GM18951 (cell line): Measurements from ENCODE around the gene LRP1-AS.

Source experiments
- POLR2A ChIP-seq: IDR thresholded peaks from 4 replicates; pipeline ENCODE4 v1.6.1; 2011; ENCODE audit warnings: mild to moderate bottlenecking; ENCODE audit not compliant: insufficient read length, insufficient read depth; ENCODE audit errors: extremely low read depth
- in situ Hi-C: fragments of 300-500 bp; cut with MboI; formaldehyde crosslinking; loops from one replicate; pipeline ENCODE4 v1.12.0; 2022; ENCODE audit warnings: low sequenced_read_pairs, mixed read lengths, inconsistent platforms; ENCODE audit not compliant: unreplicated experiment

LRP1-AS gene

DNA sequence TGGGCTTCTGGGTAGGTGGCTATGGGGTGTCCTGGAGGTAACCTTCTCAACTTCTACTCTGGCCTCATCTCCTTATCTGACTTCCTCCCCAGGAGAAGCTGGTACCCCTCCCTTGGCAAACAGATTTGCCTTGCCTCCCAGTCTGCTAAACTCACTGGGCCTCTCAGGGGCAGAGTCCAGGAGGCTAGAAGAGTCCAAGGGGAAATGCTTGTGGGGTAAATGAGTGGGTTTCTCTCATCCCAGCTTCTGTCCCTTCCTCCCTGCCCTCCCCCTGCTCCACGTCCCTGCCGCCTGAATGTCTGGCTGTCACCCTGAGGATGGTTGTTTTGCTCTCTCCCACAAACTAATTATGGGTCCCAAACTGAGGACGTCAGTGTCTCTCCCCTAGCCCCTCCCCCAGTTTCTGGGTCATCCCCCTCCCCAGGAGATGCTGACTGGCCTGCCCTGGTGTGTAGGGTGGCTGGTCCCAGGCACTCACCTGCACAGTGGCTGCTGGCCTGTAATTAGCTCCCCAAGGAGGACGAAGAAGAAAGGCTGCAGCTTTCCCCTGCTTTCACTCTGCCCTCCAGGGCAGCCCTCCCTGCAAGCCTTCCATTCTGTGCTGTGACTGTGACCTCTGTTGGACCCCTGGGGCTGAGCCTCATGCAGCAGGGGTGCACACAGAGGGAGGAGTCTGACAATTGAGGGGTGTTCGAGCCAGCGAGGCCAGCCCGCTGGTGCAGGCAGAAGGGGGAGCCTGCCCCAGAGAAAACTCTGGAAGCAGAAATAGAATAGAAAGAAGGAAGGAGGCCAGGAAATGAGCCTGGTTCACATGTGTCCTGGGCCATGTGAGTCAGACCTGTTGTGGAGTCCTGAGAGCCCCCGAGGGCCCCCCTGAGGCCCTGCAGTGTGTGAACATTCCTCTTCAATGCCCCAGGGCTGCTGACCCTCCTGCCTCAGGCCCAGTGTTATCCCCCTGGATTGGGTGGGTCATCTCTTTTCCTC lies at the start of gene LRP1-AS:
Gene LRP1-AS (minus strand): TSS at position 659 of the 984 bp plus-strand sequence.
- in situ Hi-C loops = no loop called here
- no peak for TF ChIP-seq POLR2A

DNA sequence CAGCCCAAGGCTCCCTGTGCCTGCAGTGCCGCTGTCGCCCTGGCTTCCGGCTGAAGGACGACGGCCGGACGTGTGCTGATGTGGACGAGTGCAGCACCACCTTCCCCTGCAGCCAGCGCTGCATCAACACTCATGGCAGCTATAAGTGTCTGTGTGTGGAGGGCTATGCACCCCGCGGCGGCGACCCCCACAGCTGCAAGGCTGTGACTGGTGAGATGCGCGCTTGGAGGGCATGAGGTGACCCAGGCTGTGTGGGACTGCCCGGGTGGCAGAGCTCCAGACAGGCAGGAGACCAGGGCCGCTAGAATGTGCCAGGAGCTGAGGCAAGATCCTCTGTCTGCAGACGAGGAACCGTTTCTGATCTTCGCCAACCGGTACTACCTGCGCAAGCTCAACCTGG lies 49.5 kb upstream of the LRP1-AS start:
- TF ChIP-seq POLR2A = no peak
- in situ Hi-C loops = no loop called here

DNA sequence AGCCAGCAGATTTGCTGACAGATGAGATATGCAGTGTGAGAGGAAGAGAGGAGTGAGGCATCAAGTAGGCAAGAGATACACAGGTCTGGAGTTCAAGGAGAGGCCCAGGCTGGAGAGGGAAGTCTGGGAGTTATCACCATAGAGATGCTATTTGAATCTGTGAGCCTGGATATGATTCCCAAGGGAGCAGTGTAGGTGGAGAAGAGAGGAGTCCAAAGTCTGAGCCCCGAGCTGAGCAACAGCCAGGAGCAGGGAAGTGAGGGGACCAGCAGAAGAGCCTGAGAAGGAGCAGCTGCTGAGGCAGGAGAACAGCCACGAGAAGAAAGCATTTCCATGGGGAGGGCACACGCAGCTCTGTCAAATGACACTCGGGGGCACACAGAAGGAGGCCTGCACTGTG lies 49.0 kb upstream of the LRP1-AS start:
- no peak for TF ChIP-seq POLR2A
- in situ Hi-C loops = no loop called here

DNA sequence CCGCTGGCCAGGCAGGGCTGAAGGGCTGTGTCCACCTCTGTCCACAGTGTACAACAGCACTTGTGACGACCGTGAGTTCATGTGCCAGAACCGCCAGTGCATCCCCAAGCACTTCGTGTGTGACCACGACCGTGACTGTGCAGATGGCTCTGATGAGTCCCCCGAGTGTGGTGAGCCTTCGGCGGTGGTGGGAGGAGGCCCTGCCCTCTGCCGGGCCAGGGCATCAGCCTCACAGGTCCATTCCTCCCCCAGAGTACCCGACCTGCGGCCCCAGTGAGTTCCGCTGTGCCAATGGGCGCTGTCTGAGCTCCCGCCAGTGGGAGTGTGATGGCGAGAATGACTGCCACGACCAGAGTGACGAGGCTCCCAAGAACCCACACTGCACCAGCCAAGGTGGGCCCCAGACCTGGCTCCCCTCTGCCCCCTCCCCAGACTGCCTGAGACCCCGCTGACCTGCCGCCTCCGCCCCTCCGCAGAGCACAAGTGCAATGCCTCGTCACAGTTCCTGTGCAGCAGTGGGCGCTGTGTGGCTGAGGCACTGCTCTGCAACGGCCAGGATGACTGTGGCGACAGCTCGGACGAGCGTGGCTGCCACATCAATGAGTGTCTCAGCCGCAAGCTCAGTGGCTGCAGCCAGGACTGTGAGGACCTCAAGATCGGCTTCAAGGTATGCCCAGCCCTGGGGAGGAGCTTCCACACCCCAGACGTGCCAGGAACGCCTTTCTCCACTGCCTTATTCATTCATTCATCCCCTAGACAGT lies 48.4 kb upstream of the LRP1-AS start:
- in situ Hi-C loops = no loop called here
- TF ChIP-seq POLR2A = no peak

DNA sequence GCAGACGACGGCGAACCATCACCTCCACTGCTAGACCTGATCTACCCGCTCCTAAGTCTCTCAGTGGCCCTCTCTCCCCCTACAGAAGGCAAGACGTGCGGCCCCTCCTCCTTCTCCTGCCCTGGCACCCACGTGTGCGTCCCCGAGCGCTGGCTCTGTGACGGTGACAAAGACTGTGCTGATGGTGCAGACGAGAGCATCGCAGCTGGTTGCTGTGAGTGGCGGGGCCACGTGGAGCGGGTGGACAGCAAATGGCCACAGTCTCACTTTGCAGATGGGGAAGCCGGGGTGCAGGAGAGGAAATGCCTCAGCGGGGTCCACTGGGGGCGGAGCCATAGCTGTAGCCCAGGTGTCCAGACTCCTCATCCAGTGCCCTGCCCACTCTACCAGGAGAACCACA lies 47.8 kb upstream of the LRP1-AS start:
- in situ Hi-C loops = no loop called here
- TF ChIP-seq POLR2A = no peak

DNA sequence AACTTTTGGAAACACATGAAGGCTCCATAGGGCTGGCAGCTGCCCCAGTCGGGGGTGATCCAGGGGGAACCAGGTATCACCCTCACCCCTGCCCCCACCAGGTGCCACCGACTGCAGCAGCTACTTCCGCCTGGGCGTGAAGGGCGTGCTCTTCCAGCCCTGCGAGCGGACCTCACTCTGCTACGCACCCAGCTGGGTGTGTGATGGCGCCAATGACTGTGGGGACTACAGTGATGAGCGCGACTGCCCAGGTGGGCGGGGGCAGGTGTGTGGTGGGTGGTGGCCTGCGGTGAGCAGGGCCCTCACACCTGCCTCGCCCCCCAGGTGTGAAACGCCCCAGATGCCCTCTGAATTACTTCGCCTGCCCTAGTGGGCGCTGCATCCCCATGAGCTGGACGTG lies 46.8 kb upstream of the LRP1-AS start:
- in situ Hi-C loops = no loop called here
- TF ChIP-seq POLR2A = no peak

DNA sequence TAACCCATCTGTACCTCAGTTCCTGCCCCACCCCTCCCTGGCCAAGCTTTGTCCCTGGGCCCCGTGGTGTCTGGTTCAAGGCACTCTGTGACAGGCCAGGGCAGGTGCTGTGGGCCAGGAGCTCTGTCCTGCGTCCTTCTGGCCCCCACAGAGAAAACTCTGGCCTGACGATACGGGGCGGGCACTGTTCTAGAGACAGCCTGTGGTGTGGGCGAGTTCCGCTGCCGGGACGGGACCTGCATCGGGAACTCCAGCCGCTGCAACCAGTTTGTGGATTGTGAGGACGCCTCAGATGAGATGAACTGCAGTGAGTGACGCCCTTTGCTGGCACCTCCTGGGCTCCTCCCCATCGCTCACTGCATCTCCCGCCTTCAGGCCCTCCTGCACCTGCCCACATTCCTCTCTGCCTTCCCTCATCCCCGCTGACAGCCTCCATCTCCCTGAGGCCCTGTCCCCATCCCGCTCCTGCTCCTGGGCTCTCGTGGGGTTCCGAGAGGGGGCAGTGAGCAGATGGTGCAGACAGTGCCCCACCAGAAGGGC lies 46.4 kb upstream of the LRP1-AS start:
- no peak for TF ChIP-seq POLR2A
- in situ Hi-C loops = no loop called here

DNA sequence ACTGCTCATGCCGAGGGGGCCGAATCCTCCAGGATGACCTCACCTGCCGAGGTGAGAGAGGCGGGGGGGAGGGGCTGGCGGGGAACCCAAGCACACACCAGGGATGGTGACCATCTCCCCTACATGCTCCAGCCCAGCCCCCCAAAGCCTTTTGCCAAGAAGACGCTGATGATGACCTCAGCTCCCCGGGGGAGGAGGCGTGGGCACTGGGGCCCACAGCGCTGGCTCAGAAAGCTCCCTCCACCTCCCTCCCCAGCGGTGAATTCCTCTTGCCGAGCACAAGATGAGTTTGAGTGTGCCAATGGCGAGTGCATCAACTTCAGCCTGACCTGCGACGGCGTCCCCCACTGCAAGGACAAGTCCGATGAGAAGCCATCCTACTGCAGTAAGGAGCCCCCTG lies 45.5 kb upstream of the LRP1-AS start:
- no peak for TF ChIP-seq POLR2A
- in situ Hi-C loops = no loop called here

DNA sequence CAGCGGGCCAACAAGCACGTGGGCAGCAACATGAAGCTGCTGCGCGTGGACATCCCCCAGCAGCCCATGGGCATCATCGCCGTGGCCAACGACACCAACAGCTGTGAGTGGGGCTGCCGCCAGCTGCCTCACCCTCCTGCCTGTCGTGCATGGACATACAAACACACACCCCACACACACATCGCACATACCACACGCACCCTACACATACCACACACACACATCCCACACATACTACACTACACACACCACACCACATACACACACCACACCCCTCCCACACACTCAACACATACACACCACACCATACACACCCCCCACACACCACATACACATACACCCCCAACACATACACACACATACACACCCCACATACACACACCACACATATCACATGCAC lies 44.0 kb upstream of the LRP1-AS start:
- in situ Hi-C loops = no loop called here
- TF ChIP-seq POLR2A = no peak

DNA sequence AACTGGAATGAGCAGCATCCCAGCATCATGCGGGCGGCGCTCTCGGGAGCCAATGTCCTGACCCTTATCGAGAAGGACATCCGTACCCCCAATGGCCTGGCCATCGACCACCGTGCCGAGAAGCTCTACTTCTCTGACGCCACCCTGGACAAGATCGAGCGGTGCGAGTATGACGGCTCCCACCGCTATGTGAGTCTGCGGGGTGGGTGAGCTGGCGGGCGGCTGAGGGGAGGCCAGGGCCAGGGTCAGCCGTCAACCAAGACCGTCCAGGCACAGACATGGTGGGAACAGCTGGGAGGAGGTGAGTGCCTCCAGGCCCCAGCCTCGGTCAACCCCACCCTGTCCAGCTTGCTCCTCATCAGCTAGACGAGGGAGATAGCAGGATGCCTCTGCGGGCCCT lies 43.4 kb upstream of the LRP1-AS start:
- in situ Hi-C loops = no loop called here
- no peak for TF ChIP-seq POLR2A

DNA sequence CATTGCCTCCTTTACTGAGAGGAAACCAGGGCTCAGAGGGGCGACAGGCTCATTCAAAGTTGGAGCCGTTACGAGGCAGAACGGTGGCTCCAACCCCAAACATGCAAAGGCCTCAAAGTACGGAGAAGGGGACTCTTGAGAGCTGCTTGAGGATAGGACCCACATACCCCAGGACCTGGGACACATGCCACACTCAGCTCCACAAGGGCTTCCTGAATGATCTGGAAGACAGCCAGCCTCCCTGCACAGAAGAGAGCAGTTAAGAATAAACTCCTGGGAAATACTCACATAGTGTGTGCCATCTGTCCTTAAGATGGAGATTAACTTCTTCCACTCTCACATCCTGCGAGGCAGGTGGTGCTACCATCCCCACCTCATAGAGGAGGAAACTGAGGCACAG lies 42.6 kb upstream of the LRP1-AS start:
- TF ChIP-seq POLR2A = no peak

DNA sequence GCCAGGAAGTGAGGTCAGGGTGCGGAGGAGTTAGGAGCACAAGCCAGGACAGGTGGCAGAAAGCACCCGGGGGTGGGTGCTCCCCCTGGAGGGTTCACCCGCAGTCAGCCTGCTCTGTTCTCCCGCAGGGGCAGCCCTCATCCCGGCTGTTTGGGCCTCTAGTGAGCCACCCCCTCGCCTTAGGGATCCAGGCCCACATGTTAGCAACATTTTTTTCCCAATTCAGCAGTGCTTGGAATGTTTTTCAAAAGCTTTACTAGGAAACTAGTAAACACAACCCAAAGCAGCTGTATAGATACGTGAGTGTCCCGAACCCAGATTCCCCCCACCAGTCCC lies 40.6 kb upstream of the LRP1-AS start:
- no peak for TF ChIP-seq POLR2A
- in situ Hi-C loops = no loop called here

More for the DNA sequence above, 42.6 kb upstream of the LRP1-AS start:
- in situ Hi-C loops = no loop called here

DNA sequence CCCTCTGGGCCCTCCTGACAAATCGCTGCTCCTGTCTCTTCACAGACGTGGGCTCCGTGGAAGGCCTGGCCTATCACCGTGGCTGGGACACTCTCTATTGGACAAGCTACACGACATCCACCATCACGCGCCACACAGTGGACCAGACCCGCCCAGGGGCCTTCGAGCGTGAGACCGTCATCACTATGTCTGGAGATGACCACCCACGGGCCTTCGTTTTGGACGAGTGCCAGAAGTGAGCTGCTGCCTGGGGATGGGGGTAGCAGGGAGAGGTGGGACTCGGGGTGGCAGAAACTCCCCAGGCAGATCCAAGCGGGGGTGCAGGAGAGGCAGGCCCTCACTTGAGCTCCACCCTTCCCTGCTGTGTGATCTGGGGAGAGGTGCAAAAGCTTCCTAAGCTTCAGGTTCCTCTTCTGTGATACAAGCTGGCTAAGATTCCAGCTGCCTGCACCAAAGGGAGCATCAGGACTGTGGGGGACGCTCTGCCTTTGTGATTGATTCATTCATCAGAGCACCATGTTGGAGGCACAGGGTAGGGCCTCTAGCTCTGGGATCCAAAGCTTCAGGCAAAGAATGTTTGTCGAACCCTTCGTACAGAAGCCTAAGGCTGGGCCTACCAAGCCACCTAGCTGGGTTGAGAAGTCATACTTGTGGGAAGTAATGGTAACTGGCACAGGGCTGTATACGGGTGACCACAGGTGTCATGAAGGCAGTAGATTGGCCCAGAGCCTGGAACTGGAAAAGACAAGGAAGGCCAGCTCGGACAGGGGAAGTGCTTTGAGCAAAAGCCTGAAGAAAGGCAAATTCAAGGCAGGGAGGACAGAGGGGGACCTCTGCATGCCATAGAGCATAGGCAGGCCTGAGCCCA lies 40.0 kb upstream of the LRP1-AS start:
- in situ Hi-C loops = no loop called here
- TF ChIP-seq POLR2A = no peak
